HEK293 (cell line): ENCODE data around the gene RNF13.

ENCODE experiments used
- CTCF ChIA-PET: fragments of 350-600 bp; formaldehyde crosslinking; extraction: SDS; loops from one replicate; lab custom pipeline; 2021; ENCODE audit warnings: antibody characterized with exemption; lab: Yijun Ruan, JAX
- POLR2A ChIA-PET: fragments of 300-600 bp; formaldehyde crosslinking; extraction: SDS; loops from one replicate; lab custom pipeline; 2020; ENCODE audit warnings: antibody characterized with exemption, inconsistent platforms; lab: Yijun Ruan, JAX
- H3K27ac ChIP-seq: fragments of 200-500 bp; sonication (Bioruptor generic); 2 replicates; pipeline ENCODE4 v1.5.1; 2014; ENCODE audit warnings: low read depth, low read length, control low read depth, inconsistent platforms; ENCODE audit errors: extremely low read depth
- H3K36me3 ChIP-seq, 2 experiments: fragments of 200-500 bp in 1 of 2; sonication (Bioruptor generic) in 1 of 2; 1 replicate in 1 of 2; 2 replicates in 1 of 2; pipeline ENCODE4 v1.5.1; 2014 to 2017; ENCODE audit warnings: inconsistent platforms in 2 of 2, low read length in 2 of 2; ENCODE audit not compliant: control insufficient read depth in 2 of 2, insufficient read depth in 1 of 2
- H3K4me1 ChIP-seq: fragments of 200-500 bp; sonication (Bioruptor generic); 2 replicates; pipeline ENCODE4 v1.5.1; 2014; ENCODE audit warnings: mild to moderate bottlenecking, low read length, inconsistent platforms; ENCODE audit not compliant: control insufficient read depth, insufficient read depth
- H3K4me3 ChIP-seq: 2 replicates; pipeline ENCODE4 v1.5.1; 2011; ENCODE audit warnings: low read depth, mild to moderate bottlenecking, control low read depth, low read length, moderate library complexity
- H3K9me3 ChIP-seq: fragments of 200-500 bp; sonication (Bioruptor generic); 2 replicates; pipeline ENCODE4 v1.5.1; 2014; ENCODE audit warnings: low read depth, low read length, inconsistent platforms; ENCODE audit not compliant: control insufficient read depth, insufficient read depth
- EGR2 ChIP-seq: fragments of 450-650 bp; formaldehyde crosslinking; IDR thresholded peaks from 2 replicates; pipeline ENCODE4 v1.5.1; 2016; ENCODE audit warnings: low read depth, missing biosample characterization, missing genetic modification characterization
- GLIS2 ChIP-seq: fragments of 450-650 bp; formaldehyde crosslinking; IDR thresholded peaks from 2 replicates; pipeline ENCODE4 v1.5.1; 2016; ENCODE audit warnings: missing biosample characterization, missing genetic modification characterization
- SETDB1 ChIP-seq: IDR thresholded peaks from one replicate; pipeline ENCODE4 v1.6.1; 2017; ENCODE audit warnings: mild to moderate bottlenecking, low read length, moderate library complexity, mixed read lengths; ENCODE audit not compliant: insufficient read length
- YY1 ChIP-seq: fragments of 450-650 bp; formaldehyde crosslinking; IDR thresholded peaks from 2 replicates; pipeline ENCODE4 v1.5.1; 2018; ENCODE audit warnings: missing biosample characterization, missing genetic modification characterization
- ZFP41 ChIP-seq: fragments of 450-650 bp; formaldehyde crosslinking; IDR thresholded peaks from 2 replicates; pipeline ENCODE4 v1.5.1; 2016; ENCODE audit warnings: missing biosample characterization, missing genetic modification characterization, borderline replicate concordance
- ZNF157 ChIP-seq: fragments of 450-650 bp; formaldehyde crosslinking; IDR thresholded peaks from 2 replicates; pipeline ENCODE4 v1.5.1; 2016; ENCODE audit warnings: missing biosample characterization, missing genetic modification characterization
- ZNF16 ChIP-seq: fragments of 450-650 bp; formaldehyde crosslinking; IDR thresholded peaks from 2 replicates; pipeline ENCODE4 v1.5.1; 2016; ENCODE audit warnings: low read depth, missing biosample characterization, missing genetic modification characterization
- ZNF184 ChIP-seq: fragments of 450-650 bp; IDR thresholded peaks from 2 replicates; pipeline ENCODE4 v1.5.1; 2018; ENCODE audit warnings: missing biosample characterization, mild to moderate bottlenecking, missing genetic modification characterization
- ZNF548 ChIP-seq: fragments of 450-650 bp; formaldehyde crosslinking; IDR thresholded peaks from 2 replicates; pipeline ENCODE4 v1.5.1; 2016; ENCODE audit warnings: missing biosample characterization, missing genetic modification characterization
- ZNF549 ChIP-seq: fragments of 450-650 bp; IDR thresholded peaks from 2 replicates; pipeline ENCODE4 v1.5.1; 2018; ENCODE audit warnings: missing biosample characterization, missing genetic modification characterization, mild to moderate bottlenecking, inconsistent platforms, moderate library complexity
- ZNF629 ChIP-seq: fragments of 450-650 bp; formaldehyde crosslinking; IDR thresholded peaks from 2 replicates; pipeline ENCODE4 v1.5.1; 2017; ENCODE audit warnings: missing biosample characterization, missing genetic modification characterization
- ZNF677 ChIP-seq: fragments of 450-650 bp; IDR thresholded peaks from 2 replicates; pipeline ENCODE4 v1.5.0; 2018; ENCODE audit warnings: missing biosample characterization, mild to moderate bottlenecking, missing genetic modification characterization, moderate library complexity
- ZNF777 ChIP-seq: fragments of 450-650 bp; formaldehyde crosslinking; IDR thresholded peaks from 2 replicates; pipeline ENCODE4 v1.5.1; 2017; ENCODE audit warnings: missing biosample characterization, missing genetic modification characterization, borderline replicate concordance
- ZNF785 ChIP-seq: fragments of 450-650 bp; formaldehyde crosslinking; IDR thresholded peaks from 2 replicates; pipeline ENCODE4 v1.5.1; 2016; ENCODE audit warnings: missing biosample characterization, missing genetic modification characterization
- ZNF830 ChIP-seq: fragments of 450-650 bp; IDR thresholded peaks from 2 replicates; pipeline ENCODE4 v1.5.0; 2018; ENCODE audit warnings: missing biosample characterization, missing genetic modification characterization, low read depth, mild to moderate bottlenecking, moderate library complexity
- ZSCAN16 ChIP-seq: fragments of 450-650 bp; formaldehyde crosslinking; IDR thresholded peaks from 2 replicates; pipeline ENCODE4 v1.5.1; 2016; ENCODE audit warnings: missing biosample characterization, missing genetic modification characterization
- ZXDB ChIP-seq: fragments of 450-650 bp; formaldehyde crosslinking; IDR thresholded peaks from 2 replicates; pipeline ENCODE4 v1.5.1; 2016; ENCODE audit warnings: missing biosample characterization, missing genetic modification characterization
- TF ChIP-seq, protein P1 (sequence below): fragments of 450-650 bp; formaldehyde crosslinking; IDR thresholded peaks from 2 replicates; pipeline ENCODE4; 2016; ENCODE audit warnings: missing biosample characterization, missing genetic modification characterization
- TF ChIP-seq, protein P2 (sequence below): fragments of 450-650 bp; formaldehyde crosslinking; IDR thresholded peaks from 2 replicates; pipeline ENCODE4 v1.5.1; 2016; ENCODE audit warnings: missing biosample characterization, missing genetic modification characterization, borderline replicate concordance
- TF ChIP-seq, protein P3 (sequence below): fragments of 450-650 bp; formaldehyde crosslinking; conservative IDR thresholded peaks from 2 replicates; pipeline ENCODE4 v1.5.1; 2016; ENCODE audit warnings: low read depth, missing biosample characterization, missing genetic modification characterization

The RNF13 gene

DNA sequence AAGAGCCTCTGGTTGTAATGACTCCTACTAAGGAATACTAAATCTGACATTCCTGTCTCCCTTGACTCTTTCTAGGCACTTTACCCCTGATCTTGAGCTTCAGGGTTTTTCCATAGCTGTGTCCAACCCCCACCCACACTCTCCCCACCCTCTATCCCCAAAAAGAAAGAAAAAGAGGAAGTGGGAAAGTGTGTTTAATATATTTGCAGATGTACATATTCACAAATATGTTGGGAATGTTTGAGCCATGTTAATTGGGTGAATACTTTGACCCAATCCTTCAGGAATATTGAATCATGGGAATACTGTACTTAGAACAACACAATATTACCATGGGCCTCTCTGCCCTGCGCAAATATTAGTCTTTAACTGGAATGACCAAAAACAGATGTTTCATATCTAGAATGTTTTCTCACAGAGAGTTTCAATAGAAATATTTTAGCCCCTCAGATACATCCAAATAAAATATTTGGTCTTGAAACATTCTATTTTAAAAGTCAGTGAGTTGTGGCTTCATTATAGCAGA, 177.5 kb downstream of the RNF13 start:
- no peak for TF ChIP-seq ZFP41 (tag by site-specific recombination)
- TF ChIP-seq ZNF677, result no peak
- TF ChIP-seq ZNF777 (tag by site-specific recombination), result no peak
- TF ChIP-seq YY1 (tag by site-specific recombination), result no peak
- no peak for TF ChIP-seq ZSCAN16
- no peak for TF ChIP-seq ZNF785 (tag by site-specific recombination)
- TF ChIP-seq, protein P1, sequence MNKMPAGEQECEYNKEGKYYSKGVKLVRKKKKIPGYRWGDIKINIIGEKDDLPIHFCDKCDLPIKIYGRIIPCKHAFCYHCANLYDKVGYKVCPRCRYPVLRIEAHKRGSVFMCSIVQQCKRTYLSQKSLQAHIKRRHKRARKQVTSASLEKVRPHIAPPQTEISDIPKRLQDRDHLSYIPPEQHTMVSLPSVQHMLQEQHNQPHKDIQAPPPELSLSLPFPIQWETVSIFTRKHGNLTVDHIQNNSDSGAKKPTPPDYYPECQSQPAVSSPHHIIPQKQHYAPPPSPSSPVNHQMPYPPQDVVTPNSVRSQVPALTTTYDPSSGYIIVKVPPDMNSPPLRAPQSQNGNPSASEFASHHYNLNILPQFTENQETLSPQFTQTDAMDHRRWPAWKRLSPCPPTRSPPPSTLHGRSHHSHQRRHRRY (tag by site-specific recombination), result no peak
- TF ChIP-seq GLIS2 (tag by site-specific recombination), result no peak
- no peak for TF ChIP-seq ZNF830 (tag by site-specific recombination)
- no peak for TF ChIP-seq ZNF157
- TF ChIP-seq SETDB1, result no peak
- TF ChIP-seq ZNF629 (tag by site-specific recombination), result no peak
- TF ChIP-seq, all 188 proteins: peak for 0

DNA sequence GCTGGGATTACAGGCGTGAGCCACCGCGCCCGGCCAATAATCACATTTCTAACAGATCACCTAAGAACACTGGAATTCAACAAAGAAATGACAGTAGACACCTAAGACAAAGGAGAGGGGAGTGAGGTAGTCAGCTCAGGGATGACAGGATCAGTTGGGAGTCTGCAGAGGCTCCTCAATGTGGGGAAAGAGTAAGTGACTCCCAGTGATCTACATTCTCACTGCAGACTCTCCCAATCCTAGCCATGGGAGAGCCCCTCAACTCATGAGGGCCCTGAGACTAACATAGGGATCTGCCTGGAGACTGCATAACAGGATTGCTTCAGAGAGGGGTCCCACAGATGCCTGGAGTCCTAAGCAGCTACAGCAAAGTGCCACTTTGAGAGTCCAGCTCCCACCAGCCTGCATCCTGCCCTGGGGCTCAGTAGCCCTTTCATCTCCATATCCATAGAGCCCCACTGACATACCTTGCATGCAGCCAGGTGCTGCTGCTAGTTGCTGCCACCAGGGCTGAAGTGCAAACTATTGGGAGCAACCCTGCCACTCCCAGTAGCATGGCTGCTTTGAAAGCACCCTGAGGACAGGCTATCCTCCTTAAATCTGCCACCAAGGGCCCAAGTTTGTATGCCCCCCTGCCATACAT, 179.5 kb downstream of the RNF13 start:
- no peak overlapping the region for H3K4me3 ChIP-seq
- H3K36me3 ChIP-seq, result no peaks in the 10 kb centered on the region
- ChIA-PET POLR2A (no interaction called here), CTCF (interaction anchor here (0.6 kb wide), 1 partner anchor 26 kb away, joined by 3 read pairs; no protein-coding TSS in a partner anchor)
- H3K9me3 ChIP-seq, result no peaks in the 10 kb centered on the region
- TF ChIP-seq ZNF16 (tag by site-specific recombination) (no peak), ZXDB (tag by site-specific recombination) (no peak), ZNF184 (no peak), ZNF548 (no peak), ZNF549 (tag by site-specific recombination) (no peak), EGR2 (tag by site-specific recombination) (no peak)
- TF ChIP-seq, protein P2, sequence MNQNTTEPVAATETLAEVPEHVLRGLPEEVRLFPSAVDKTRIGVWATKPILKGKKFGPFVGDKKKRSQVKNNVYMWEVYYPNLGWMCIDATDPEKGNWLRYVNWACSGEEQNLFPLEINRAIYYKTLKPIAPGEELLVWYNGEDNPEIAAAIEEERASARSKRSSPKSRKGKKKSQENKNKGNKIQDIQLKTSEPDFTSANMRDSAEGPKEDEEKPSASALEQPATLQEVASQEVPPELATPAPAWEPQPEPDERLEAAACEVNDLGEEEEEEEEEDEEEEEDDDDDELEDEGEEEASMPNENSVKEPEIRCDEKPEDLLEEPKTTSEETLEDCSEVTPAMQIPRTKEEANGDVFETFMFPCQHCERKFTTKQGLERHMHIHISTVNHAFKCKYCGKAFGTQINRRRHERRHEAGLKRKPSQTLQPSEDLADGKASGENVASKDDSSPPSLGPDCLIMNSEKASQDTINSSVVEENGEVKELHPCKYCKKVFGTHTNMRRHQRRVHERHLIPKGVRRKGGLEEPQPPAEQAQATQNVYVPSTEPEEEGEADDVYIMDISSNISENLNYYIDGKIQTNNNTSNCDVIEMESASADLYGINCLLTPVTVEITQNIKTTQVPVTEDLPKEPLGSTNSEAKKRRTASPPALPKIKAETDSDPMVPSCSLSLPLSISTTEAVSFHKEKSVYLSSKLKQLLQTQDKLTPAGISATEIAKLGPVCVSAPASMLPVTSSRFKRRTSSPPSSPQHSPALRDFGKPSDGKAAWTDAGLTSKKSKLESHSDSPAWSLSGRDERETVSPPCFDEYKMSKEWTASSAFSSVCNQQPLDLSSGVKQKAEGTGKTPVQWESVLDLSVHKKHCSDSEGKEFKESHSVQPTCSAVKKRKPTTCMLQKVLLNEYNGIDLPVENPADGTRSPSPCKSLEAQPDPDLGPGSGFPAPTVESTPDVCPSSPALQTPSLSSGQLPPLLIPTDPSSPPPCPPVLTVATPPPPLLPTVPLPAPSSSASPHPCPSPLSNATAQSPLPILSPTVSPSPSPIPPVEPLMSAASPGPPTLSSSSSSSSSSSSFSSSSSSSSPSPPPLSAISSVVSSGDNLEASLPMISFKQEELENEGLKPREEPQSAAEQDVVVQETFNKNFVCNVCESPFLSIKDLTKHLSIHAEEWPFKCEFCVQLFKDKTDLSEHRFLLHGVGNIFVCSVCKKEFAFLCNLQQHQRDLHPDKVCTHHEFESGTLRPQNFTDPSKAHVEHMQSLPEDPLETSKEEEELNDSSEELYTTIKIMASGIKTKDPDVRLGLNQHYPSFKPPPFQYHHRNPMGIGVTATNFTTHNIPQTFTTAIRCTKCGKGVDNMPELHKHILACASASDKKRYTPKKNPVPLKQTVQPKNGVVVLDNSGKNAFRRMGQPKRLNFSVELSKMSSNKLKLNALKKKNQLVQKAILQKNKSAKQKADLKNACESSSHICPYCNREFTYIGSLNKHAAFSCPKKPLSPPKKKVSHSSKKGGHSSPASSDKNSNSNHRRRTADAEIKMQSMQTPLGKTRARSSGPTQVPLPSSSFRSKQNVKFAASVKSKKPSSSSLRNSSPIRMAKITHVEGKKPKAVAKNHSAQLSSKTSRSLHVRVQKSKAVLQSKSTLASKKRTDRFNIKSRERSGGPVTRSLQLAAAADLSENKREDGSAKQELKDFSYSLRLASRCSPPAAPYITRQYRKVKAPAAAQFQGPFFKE (tag by site-specific recombination), result no peak
- TF ChIP-seq, protein P3, sequence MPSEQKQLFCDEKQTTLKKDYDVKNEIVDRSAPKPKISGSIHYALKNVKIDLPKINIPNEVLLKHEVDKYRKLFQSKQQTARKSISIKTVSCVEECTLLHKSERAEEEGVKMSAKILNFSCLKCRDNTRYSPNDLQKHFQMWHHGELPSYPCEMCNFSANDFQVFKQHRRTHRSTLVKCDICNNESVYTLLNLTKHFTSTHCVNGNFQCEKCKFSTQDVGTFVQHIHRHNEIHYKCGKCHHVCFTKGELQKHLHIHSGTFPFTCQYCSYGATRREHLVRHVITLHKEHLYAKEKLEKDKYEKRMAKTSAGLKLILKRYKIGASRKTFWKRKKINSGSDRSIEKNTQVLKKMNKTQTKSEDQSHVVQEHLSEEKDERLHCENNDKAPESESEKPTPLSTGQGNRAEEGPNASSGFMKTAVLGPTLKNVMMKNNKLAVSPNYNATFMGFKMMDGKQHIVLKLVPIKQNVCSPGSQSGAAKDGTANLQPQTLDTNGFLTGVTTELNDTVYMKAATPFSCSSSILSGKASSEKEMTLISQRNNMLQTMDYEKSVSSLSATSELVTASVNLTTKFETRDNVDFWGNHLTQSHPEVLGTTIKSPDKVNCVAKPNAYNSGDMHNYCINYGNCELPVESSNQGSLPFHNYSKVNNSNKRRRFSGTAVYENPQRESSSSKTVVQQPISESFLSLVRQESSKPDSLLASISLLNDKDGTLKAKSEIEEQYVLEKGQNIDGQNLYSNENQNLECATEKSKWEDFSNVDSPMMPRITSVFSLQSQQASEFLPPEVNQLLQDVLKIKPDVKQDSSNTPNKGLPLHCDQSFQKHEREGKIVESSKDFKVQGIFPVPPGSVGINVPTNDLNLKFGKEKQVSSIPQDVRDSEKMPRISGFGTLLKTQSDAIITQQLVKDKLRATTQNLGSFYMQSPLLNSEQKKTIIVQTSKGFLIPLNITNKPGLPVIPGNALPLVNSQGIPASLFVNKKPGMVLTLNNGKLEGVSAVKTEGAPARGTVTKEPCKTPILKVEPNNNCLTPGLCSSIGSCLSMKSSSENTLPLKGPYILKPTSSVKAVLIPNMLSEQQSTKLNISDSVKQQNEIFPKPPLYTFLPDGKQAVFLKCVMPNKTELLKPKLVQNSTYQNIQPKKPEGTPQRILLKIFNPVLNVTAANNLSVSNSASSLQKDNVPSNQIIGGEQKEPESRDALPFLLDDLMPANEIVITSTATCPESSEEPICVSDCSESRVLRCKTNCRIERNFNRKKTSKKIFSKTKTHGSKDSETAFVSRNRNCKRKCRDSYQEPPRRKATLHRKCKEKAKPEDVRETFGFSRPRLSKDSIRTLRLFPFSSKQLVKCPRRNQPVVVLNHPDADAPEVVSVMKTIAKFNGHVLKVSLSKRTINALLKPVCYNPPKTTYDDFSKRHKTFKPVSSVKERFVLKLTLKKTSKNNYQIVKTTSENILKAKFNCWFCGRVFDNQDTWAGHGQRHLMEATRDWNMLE (tag by site-specific recombination), result no peak
- H3K27ac ChIP-seq, result no peak overlapping the region
- H3K4me1 ChIP-seq, result no peaks in the 10 kb centered on the region

More for the DNA sequence above, 177.5 kb downstream of the RNF13 start:
- ChIA-PET POLR2A (no interaction called here), CTCF (interaction anchor here (0.6 kb wide), 1 partner anchor 182 kb away, joined by 3 read pairs; no protein-coding TSS in a partner anchor)
- Histone ChIP-seq H3K27ac (no peak overlapping the region), H3K4me3 (no peak overlapping the region), H3K9me3 (no peaks in the 10 kb centered on the region), H3K4me1 (no peaks in the 10 kb centered on the region), H3K36me3 (no peaks in the 10 kb centered on the region)
